ENCODE data around the gene KCNAB1. TPM values are rescaled to one million over a fixed set of nuclear protein-coding genes. Genes with fewer than 3 reads are reported as not detected.

KCNAB1 gene
- total and polyA plus RNA-seq, 2 of the 8 experiments (the other 6 are each of a cell fraction or from before 2014, with no cell fraction given): 0.51 to 2.3 TPM

- no peak for TF ChIP-seq CREB1 (IDR thresholded peaks at IDR 0.05)
These were observed 363.8 kb downstream of the KCNAB1 start (continued) for GRCh38 chr3:156483961-156484787.

All from H1 (cell line).